WERI-Rb-1 (cell line): ENCODE results near the gene SERPINI1.

Experiments used
- DNase-seq: peaks from one replicate; pipeline ENCODE4 v3.0.0-alpha.2; 2020
- H3K27ac ChIP-seq: fragments of 250-450 bp; sonication (Bioruptor Pico); 2 replicates; pipeline ENCODE4 v1.5.1; 2020; ENCODE audit warnings: mild to moderate bottlenecking, moderate library complexity
- H3K27me3 ChIP-seq: fragments of 250-450 bp; sonication (Bioruptor Pico); 2 replicates; pipeline ENCODE4 v1.5.1; 2021; ENCODE audit warnings: mild to moderate bottlenecking, low read depth, moderate library complexity; ENCODE audit not compliant: insufficient read depth, severe bottlenecking
- H3K36me3 ChIP-seq: fragments of 250-450 bp; sonication (Bioruptor Pico); 2 replicates; pipeline ENCODE4 v1.5.1; 2020; ENCODE audit warnings: mild to moderate bottlenecking, moderate library complexity
- H3K4me3 ChIP-seq: 2 replicates; pipeline ENCODE4 v1.5.1; 2011; ENCODE audit warnings: low read depth, mild to moderate bottlenecking, control low read depth, low read length
- H3K9me3 ChIP-seq: fragments of 250-450 bp; sonication (Bioruptor Pico); 2 replicates; pipeline ENCODE4 v1.5.1; 2021; ENCODE audit warnings: mild to moderate bottlenecking, moderate library complexity; ENCODE audit not compliant: severe bottlenecking
- TF ChIP-seq, protein P1 (sequence below): IDR thresholded peaks from 2 replicates; pipeline ENCODE4 v1.5.1; 2011; ENCODE audit warnings: low read depth, mild to moderate bottlenecking, control low read depth, inconsistent platforms, low read length

Gene SERPINI1

DNA sequence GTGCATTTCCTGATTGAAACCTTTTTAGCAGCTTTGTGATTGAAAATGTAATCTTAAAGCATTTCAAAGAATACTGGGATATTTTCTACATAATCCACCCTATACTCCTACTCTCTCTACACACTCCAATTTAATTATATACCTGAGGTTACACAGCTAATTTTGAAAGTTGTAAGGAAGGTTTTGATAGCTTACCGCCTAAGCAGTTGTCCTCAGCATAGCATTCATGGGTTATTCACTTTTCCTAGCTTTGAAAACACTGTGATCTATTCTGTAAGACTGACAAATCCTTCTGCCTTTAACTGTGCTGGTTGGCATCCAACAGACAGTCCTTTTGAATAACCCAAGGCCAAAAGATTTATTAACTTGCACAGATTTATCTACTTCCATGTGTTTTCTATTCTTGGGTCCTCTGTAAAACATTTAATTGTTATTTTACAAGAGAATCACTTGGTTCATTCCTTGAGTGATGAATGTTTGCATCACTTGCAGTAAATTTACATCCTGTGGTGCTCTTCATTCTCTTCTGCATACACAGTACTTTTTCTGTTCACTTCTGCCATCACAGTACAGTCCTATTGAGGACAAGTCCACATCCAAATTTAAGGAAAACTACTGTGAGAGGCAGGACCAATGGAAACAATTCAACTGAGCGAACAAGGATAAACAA lies 44.8 kb downstream of the SERPINI1 start:
- no peaks in the 10 kb centered on the region for H3K36me3 ChIP-seq
- no peak for DNase-seq
- peaks cover 4% of the 10 kb centered on the region for H3K9me3 ChIP-seq
- H3K27me3 ChIP-seq = no peaks in the 10 kb centered on the region
- H3K27ac ChIP-seq = no peak overlapping the region
- TF ChIP-seq, protein P1, sequence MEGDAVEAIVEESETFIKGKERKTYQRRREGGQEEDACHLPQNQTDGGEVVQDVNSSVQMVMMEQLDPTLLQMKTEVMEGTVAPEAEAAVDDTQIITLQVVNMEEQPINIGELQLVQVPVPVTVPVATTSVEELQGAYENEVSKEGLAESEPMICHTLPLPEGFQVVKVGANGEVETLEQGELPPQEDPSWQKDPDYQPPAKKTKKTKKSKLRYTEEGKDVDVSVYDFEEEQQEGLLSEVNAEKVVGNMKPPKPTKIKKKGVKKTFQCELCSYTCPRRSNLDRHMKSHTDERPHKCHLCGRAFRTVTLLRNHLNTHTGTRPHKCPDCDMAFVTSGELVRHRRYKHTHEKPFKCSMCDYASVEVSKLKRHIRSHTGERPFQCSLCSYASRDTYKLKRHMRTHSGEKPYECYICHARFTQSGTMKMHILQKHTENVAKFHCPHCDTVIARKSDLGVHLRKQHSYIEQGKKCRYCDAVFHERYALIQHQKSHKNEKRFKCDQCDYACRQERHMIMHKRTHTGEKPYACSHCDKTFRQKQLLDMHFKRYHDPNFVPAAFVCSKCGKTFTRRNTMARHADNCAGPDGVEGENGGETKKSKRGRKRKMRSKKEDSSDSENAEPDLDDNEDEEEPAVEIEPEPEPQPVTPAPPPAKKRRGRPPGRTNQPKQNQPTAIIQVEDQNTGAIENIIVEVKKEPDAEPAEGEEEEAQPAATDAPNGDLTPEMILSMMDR = no peak
- H3K4me3 ChIP-seq = no peak overlapping the region

DNA sequence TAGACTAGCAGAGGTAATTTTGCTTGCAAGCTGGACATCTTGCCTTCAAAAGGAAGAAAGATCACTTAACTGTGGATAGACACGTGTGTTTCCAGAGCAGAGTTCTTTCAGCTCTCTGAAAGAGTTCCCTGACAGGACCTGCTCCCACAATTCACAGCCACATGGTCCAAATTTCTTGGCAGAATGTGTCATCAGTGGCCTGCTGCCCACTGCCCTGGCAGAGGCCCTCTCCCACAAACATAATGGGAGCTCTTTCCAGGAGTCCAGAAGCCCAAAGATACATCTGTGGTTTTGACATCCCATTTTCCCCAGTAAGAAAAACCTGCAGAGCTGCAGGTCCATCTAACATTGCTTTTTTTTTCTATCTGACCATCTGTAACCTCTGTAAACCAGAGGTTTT lies 48.3 kb downstream of the SERPINI1 start:
- H3K9me3 ChIP-seq = no peaks in the 10 kb centered on the region
- no peak for DNase-seq
- TF ChIP-seq, protein P1 = no peak
- no peaks in the 10 kb centered on the region for H3K27me3 ChIP-seq
- no peak overlapping the region for H3K4me3 ChIP-seq
- H3K36me3 ChIP-seq = no peaks in the 10 kb centered on the region
- H3K27ac ChIP-seq = no peak overlapping the region

DNA sequence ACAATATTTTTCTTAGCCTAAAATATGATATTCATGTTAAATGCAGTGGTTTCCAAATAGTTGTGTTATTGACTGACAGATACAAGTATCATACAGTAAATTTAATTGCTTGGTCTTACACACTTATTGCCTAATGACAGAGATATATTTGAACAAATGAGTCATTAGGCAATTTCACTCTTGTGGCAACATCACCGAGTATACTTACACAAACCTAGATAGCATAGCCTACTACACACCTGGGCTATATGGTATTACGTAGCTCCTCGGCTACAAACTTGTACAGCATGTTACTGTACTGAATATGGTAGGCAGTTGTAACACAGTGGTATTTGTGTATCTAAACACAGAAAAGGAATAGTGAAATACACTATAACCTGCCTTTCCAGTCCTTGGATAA lies 50.3 kb downstream of the SERPINI1 start:
- TF ChIP-seq, protein P1 = no peak
- H3K4me3 ChIP-seq = no peak overlapping the region
- H3K27ac ChIP-seq = no peak overlapping the region

DNA sequence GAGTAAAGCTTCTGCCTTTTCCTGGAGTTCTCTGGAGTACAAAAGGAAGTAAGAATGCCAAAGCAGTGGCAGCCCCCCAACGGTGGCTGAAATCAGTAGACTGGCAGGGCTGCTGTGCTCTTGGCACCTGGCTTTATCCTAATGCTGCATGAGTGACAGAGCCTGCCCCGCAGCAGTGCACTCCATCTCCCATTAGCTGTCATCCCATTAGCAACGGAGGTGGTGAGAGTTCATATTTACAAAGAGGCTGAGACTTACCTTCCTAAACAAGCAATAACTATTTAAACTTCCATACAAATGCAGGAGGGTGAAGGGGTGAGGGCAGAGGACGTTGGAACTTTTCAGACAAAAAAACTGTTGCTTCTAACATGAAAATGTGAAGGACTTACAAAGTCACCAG lies 51.9 kb downstream of the SERPINI1 start:
- H3K27me3 ChIP-seq = no peaks in the 10 kb centered on the region
- no peaks in the 10 kb centered on the region for H3K9me3 ChIP-seq
- TF ChIP-seq, protein P1 = no peak
- H3K27ac ChIP-seq = no peak overlapping the region
- DNase-seq = no peak
- no peaks in the 10 kb centered on the region for H3K36me3 ChIP-seq
- H3K4me3 ChIP-seq = no peak overlapping the region

More for the DNA sequence above, 50.3 kb downstream of the SERPINI1 start:
- Histone ChIP-seq H3K9me3 (no peaks in the 10 kb centered on the region), H3K27me3 (no peaks in the 10 kb centered on the region), H3K36me3 (no peaks in the 10 kb centered on the region)
- no peak for DNase-seq

DNA sequence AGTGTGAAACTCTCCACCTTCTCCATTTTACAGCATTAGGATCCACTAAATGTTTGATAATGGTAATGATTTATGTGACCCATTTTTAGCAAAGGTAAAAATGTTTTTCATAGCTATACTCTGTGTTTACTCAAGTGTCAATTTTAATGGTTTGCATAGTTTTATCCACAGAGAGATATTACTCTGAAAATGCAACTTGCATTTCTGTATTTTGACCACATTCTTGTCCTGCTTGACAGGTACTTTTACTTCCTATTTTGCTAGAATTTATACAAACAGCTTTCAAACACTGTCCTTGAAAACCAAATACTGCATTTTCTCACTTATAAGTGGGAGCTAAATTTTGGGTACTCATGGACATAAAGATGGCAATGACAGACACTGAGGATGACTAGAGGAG lies 62.9 kb downstream of the SERPINI1 start:
- Histone ChIP-seq H3K9me3 (no peaks in the 10 kb centered on the region), H3K27me3 (no peaks in the 10 kb centered on the region), H3K36me3 (no peaks in the 10 kb centered on the region), H3K4me3 (no peak overlapping the region), H3K27ac (no peak overlapping the region)
- TF ChIP-seq, protein P1 = no peak
- DNase-seq = no peak

DNA sequence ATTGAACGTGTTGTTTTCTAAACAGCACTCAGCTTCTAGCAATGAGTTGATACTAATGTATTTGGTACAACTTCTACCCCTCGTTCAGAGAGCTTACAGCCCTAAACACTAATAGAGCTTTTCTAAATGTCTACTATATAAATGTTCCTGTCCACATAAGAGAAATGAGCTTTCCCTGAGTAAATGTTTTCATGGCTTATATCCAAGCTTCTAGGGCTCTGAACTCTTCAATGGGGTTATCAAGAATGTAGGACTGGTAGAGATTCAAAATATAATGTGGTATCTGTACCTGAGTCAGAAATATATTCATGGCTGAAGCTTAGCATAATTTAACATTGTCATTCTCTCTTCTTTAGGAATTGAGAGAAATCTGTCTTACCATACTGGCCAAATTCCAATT lies 73.4 kb downstream of the SERPINI1 start:
- no peak for DNase-seq
- no peaks in the 10 kb centered on the region for H3K36me3 ChIP-seq
- TF ChIP-seq, protein P1 = no peak
- no peaks in the 10 kb centered on the region for H3K9me3 ChIP-seq
- no peak overlapping the region for H3K27ac ChIP-seq
- no peaks in the 10 kb centered on the region for H3K27me3 ChIP-seq
- no peak overlapping the region for H3K4me3 ChIP-seq
